ENCODE measurements around the gene PPP3CB. TPM values are rescaled to one million over a fixed set of nuclear protein-coding genes. Genes with fewer than 3 reads are reported as not detected.

Gene PPP3CB
- total RNA-seq, 2 donors from 2014 or later = 26.5 to 34.2 TPM

DNA sequence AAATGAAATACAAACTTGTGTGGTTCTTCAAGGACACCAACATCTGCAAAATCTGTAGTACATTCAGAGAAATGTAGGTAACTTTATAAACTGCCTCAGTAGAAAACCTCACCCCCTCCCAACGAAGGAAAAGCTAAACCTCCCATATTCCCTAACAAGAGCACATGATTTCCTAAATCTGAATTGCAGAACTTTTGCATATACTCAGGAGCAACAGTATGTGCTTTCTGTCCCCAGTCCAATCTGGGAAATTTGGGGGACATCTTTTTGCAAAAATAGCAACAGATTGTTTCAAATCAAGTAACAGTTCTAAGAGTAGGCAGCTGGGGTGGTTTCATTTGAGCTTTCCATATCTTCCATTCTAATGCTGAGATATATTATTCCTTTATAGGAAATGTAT is 46.7 kb downstream of the PPP3CB start:
- intact Hi-C loops (cut with DNase I) = no loop called here
- no peak overlapping the region for H3K27ac ChIP-seq
- H3K9ac ChIP-seq (ENCODE audit: low read depth in 2 of 2, low read length in 2 of 2) = no peak overlapping the region
- H3K4me3 ChIP-seq = no peak overlapping the region
- no peaks in the 10 kb centered on the region for H3K4me1 ChIP-seq
- H3K27me3 ChIP-seq = no peaks in the 10 kb centered on the region
- peaks cover 6% of the 10 kb centered on the region for H3K36me3 ChIP-seq
- TF ChIP-seq, protein P1, sequence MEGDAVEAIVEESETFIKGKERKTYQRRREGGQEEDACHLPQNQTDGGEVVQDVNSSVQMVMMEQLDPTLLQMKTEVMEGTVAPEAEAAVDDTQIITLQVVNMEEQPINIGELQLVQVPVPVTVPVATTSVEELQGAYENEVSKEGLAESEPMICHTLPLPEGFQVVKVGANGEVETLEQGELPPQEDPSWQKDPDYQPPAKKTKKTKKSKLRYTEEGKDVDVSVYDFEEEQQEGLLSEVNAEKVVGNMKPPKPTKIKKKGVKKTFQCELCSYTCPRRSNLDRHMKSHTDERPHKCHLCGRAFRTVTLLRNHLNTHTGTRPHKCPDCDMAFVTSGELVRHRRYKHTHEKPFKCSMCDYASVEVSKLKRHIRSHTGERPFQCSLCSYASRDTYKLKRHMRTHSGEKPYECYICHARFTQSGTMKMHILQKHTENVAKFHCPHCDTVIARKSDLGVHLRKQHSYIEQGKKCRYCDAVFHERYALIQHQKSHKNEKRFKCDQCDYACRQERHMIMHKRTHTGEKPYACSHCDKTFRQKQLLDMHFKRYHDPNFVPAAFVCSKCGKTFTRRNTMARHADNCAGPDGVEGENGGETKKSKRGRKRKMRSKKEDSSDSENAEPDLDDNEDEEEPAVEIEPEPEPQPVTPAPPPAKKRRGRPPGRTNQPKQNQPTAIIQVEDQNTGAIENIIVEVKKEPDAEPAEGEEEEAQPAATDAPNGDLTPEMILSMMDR (IDR thresholded peaks at IDR 0.05) = no peak
- no peak for DNase-seq
- H3K9me3 ChIP-seq = no peaks in the 10 kb centered on the region

DNA sequence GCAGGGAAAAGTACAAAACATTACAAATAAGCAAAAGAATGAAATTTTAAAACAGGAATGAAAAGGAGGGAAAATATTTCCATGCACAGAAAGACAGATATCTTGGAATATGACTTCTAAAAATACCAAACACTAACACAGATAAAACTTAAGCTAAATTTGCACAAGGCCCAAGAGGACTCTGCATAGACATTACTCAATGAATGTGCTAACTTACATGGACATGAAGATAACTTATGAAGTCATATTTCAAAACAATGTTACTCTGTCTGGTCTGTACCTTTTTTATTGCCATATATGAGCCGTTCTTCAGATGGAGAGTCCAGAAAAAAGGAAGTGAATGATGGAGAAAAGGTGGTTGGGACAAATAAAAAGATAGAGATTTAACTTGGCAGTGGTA is 47.4 kb downstream of the PPP3CB start:
- H3K9me3 ChIP-seq = no peaks in the 10 kb centered on the region
- no peaks in the 10 kb centered on the region for H3K4me1 ChIP-seq
- peaks cover 6% of the 10 kb centered on the region for H3K36me3 ChIP-seq
- no peak overlapping the region for H3K4me3 ChIP-seq
- TF ChIP-seq, protein P1 (IDR thresholded peaks at IDR 0.05) = no peak
- intact Hi-C loops (cut with DNase I) = no loop called here
- no peak overlapping the region for H3K27ac ChIP-seq
- no peak for DNase-seq
- no peak overlapping the region for H3K9ac ChIP-seq (ENCODE audit: low read depth in 2 of 2, low read length in 2 of 2)
- H3K27me3 ChIP-seq = no peaks in the 10 kb centered on the region

DNA sequence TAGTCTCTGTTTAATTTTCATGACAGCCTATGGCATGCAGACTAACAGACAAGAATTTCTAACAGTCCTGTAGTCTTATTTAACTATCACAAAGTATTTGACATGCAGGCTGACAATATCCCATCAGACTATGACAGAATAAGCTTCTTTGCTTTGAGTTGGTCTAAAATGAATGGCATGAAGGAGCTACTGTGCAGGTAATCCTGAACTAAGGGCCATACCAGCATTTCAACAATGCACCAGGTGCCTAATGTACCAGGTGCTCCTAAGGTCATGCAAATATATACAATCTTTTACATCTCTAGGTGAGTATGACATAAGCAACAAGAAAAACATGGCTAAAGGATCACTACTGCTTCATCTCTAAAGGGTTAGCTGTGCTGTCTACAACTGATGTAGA is 48.9 kb downstream of the PPP3CB start:
- no peak overlapping the region for H3K4me3 ChIP-seq
- no peaks in the 10 kb centered on the region for H3K9me3 ChIP-seq
- DNase-seq = no peak
- TF ChIP-seq, protein P1 (IDR thresholded peaks at IDR 0.05) = no peak
- H3K4me1 ChIP-seq = no peaks in the 10 kb centered on the region
- no peak overlapping the region for H3K27ac ChIP-seq
- intact Hi-C loops (cut with DNase I) = no loop called here
- no peaks in the 10 kb centered on the region for H3K27me3 ChIP-seq
- H3K36me3 ChIP-seq = no peaks in the 10 kb centered on the region
- H3K9ac ChIP-seq (ENCODE audit: low read depth in 2 of 2, low read length in 2 of 2) = no peak overlapping the region

DNA sequence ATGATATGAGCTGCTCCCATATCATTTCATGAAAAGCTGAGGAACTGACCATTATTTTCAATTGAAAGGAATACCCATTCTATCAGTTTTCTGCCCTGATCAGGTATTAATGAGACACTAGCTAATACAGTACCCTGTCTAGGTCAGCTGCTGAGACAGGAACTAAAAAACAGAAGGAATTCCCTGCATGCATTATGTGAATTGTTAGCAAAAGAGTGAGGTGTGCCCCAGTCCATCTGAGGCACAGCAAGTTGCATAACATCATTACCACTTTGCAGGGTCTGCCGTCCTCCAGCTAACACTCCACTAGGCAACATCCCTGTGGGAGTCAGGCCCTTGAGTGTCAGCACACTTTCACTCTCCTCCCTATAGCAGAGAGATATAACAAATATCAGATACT is 51.4 kb downstream of the PPP3CB start:
- DNase-seq = no peak
- Histone ChIP-seq H3K4me3 (no peak overlapping the region), H3K4me1 (no peaks in the 10 kb centered on the region), H3K36me3 (no peaks in the 10 kb centered on the region), H3K27me3 (no peaks in the 10 kb centered on the region), H3K9me3 (no peaks in the 10 kb centered on the region), H3K9ac (ENCODE audit: low read depth in 2 of 2, low read length in 2 of 2) (no peak overlapping the region), H3K27ac (no peak overlapping the region)
- TF ChIP-seq, protein P1 (IDR thresholded peaks at IDR 0.05) = no peak
- intact Hi-C loops (cut with DNase I) = no loop called here

DNA sequence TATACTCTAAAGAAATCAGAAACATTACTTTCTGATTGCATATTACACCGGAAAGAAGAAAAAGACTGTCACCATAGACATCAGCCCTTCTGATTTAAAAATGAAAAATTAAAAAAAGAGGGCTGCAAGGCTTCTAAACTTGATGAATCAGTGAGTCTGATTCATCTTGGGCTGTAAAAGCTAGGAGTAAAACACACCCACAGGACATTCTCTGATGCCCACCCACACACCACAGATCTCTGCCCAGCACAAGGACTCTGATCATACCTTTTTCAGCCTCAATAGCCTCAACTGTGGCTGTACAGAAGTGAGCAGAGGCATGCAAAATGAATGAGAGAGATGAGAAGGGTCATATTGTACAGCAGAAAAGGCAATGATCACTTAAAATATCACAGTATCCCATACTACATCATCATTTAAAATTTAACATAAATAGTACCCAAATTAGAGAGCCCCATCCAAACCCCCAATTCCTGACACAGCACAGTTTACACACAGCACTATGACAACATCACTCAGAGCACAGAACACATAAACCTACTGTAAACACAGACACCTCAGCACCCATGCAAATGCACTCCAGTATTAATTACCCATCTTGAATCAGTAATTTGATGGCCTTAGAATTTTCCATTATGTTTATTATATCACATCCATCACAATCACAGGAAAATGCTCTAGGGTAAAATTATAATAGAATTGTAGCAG is 56.1 kb downstream of the PPP3CB start:
- TF ChIP-seq, protein P1 (IDR thresholded peaks at IDR 0.05) = no peak
- Histone ChIP-seq H3K4me1 (no peaks in the 10 kb centered on the region), H3K4me3 (no peak overlapping the region), H3K9ac (ENCODE audit: low read depth in 2 of 2, low read length in 2 of 2) (no peak overlapping the region), H3K27ac (no peak overlapping the region), H3K27me3 (no peaks in the 10 kb centered on the region), H3K36me3 (no peaks in the 10 kb centered on the region), H3K9me3 (no peaks in the 10 kb centered on the region)
- DNase-seq = no peak
- intact Hi-C loops (cut with DNase I) = no loop called here
